NCI-H1105 (cell line): ENCODE results near the gene EPHB4.
"Not testable (repeated sequence)": the region's sequence is repeated elsewhere in the genome, so short reads cannot be mapped to it uniquely, and the experiment has no call there.

Source experiments
- DNase-seq: peaks from one replicate; lab custom pipeline; 2025; lab: John Stamatoyannopoulos, UW

The EPHB4 gene

GRCh38 chr7:100789055-100789454 is 38.3 kb downstream of the EPHB4 start:
- DNase-seq = no peak

GRCh38 chr7:100786323-100786722 is 41.0 kb downstream of the EPHB4 start:
- no peak for DNase-seq

DNA sequence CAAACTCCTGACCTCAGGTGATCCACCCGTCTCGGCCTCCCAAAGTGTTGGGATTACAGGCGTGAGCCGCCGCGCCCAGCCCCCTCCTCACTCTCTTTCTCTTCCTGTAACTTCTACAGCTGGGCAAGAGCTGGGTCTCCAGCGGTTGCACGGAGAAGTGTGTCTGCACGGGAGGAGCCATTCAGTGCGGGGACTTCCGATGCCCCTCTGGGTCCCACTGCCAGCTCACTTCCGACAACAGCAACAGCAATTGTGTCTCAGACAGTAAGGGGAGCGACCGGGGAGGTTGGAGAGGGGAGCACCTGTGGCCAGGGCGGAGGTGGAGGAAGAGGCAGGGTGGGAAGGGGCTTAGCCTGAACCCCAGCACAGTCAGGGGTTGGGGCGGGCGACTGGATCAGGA is 41.4 kb downstream of the EPHB4 start:
- no peak for DNase-seq

DNA sequence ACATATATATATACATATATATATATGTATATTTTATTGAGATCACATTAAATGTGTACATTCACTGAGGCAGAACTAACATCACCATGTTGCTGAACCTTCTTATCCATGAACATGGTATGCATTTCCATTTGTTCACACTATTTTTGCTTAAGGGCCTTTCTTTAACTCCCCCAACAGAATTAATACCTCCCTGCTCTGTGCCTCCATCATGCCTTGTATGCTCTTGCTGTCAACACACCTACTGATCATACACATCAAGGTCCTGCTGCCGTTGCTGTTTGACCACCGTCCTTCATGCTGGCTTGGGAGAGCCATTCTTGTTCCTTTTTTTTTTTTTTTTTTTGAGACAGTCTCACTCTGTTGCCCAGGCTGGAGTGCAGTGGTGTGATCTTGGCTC is 43.5 kb downstream of the EPHB4 start:
- no peak for DNase-seq

DNA sequence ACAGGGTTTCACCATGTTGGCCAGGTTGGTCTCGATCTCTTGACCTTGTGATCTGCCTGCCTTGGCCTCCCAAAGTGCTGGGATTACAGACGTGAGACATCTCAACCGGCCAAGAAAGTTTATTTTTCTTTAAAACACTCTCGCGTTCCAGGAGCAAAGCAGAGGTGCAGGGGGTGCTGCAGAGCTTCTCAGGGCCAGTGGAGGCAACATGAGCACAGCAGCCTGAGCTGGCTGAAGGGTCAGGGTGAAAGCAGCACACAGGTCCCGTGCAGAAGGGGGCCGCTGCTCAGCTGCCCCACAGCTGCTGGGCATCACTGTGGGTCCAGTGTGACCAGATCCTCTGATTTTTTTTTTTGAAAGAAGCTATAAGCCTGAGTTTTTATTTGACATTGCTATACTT is 46.1 kb downstream of the EPHB4 start:
- DNase-seq = no peak

GRCh38 chr7:100779359-100779758 is 48.0 kb downstream of the EPHB4 start:
- no peak for DNase-seq

- DNase-seq = no peak
These were observed 49.2 kb downstream of the EPHB4 start for GRCh38 chr7:100778061-100778621.

DNA sequence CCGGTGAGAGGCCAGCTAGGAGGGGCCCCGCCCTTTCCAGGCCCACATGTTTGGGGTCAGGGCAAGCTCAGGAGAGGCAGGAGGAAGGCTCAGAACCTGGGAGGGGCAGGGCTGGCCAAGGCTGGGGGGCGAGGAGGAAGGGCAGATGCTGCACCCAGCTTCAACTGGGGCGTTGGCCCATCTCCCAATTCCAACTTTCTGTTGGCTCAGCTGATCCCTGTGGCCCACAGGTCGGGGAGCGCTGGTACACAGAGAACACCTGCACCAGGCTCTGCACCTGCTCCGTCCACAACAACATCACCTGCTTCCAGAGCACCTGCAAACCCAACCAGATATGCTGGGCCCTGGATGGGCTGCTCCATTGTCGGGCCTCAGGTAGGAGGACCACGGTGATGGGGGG is 53.8 kb downstream of the EPHB4 start:
- no peak for DNase-seq

GRCh38 chr7:100768784-100769183 is 58.5 kb downstream of the EPHB4 start:
- no peak for DNase-seq

DNA sequence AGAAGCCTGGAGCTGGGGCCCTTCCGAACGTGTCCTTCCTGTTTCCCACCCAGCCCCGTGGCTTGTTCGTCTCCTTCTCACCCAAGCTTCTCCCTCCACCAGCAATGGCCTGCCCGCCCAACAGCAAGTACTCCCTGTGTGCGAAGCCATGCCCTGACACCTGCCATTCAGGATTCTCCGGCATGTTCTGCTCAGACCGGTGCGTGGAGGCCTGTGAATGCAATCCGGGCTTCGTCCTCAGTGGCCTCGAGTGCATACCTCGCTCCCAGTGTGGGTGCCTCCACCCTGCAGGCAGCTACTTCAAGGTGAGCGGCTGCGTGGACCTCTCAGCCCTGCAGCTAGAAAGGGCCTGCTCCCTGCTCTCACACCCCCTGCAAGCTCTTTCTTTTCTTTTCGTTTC is 62.1 kb downstream of the EPHB4 start:
- DNase-seq = no peak

DNA sequence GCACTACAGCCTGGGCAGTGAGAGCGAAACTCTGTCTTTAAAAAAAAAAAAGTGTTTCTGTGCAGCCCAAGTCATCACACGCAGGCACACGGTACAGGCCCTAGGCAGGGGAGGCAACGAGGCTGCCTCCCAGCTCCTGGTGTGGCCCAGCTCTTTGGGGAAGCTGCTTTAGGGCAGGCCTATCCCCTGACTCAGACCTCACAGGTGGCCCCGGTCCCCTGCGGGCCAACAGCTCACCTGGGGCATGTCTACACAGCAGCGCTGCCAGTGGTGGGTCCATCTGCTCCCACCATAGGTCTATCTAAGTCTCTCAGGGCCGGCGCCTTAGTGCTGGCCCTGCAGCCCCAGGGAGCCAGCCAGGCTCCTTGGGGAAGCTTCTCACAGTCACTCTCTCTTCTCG is 62.5 kb downstream of the EPHB4 start:
- DNase-seq = no peak

- DNase-seq = no peak
These were observed 63.7 kb downstream of the EPHB4 start for GRCh38 chr7:100763556-100764140.

GRCh38 chr7:100762841-100763240 is 64.5 kb downstream of the EPHB4 start:
- not testable (repeated sequence) for DNase-seq

GRCh38 chr7:100759357-100760171 is 67.8 kb downstream of the EPHB4 start:
- no peak for DNase-seq

DNA sequence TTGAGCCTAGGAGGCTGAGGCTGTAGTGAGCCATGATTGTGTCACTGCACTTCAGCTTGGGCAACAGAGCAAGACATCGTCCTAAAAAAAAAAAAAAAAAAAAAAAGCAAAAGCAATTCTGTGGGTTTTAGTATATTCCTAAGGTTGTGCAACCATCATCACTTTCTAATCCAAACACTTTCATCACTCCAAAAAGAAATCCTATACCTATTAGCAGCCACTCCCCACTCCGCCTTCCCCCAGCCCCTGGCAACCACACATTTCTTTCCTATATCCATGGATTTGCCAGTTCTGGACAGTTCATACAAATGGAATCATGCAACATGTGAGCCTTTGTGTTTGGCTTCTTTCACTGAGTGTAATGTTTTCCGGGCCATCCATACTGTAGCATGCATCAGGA is 73.6 kb downstream of the EPHB4 start:
- DNase-seq = no peak

DNA sequence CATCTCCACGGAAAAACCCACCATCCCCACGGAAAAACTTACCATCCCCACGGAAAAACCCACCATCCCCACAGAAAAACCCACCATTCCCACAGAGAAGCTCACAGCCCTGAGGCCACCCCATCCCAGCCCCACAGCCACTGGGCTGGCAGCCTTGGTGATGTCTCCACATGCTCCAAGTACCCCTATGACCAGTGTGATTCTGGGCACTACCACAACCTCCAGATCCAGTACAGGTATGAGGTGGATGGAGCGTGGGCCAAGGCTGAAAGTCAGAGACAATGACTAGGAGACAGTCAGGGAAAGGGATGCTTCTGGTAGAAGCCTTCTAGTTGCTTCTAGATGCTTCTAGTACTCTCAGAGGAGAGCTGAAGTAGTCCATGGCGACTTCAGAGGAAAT is 74.3 kb downstream of the EPHB4 start:
- DNase-seq = no peak
